HepG2 (cell line): ENCODE measurements around the gene SLC4A7. TPM values are rescaled to one million over a fixed set of nuclear protein-coding genes. Genes with fewer than 3 reads are reported as not detected.
A peak's percentile ranks its signal among the peaks of the same experiment; 100 is the strongest.

Source experiments
- ATAC-seq: fragments of 200-7000 bp; cut with Tn5 transposase; 3 replicates; pipeline ENCODE4 v1.9.1; 2020; ENCODE audit warnings: mild to moderate bottlenecking, moderate library complexity
- BruUV-seq: library from RNA; stranded (reverse); fragments of 400-500 nt; replicated peaks from 2 replicates; lab custom pipeline; 2021; lab: Mats Ljungman, UMichigan
- CTCF ChIA-PET: fragments of 300-600 bp; formaldehyde crosslinking; extraction: SDS; loops from one replicate; lab custom pipeline; 2021; ENCODE audit warnings: low total read pairs, inconsistent platforms, low intra/inter-chr PET ratio; lab: Yijun Ruan, JAX
- POLR2A ChIA-PET: fragments of 350-600 bp; sonication (Branson Sonifier 250); formaldehyde crosslinking; loops from one replicate; lab custom pipeline; 2020; ENCODE audit warnings: antibody characterized with exemption, inconsistent platforms; lab: Yijun Ruan, JAX
- DNase-seq: peaks from one replicate; pipeline ENCODE4 v3.0.0-alpha.2; 2015; ENCODE audit warnings: low spot score
- FAIRE-seq: peaks from 3 replicates; lab custom pipeline; 2011; peaks lifted over from hg19 to GRCh38; lab: Jason Lieb, UNC
- H2AFZ ChIP-seq: one replicate; pipeline ENCODE4 v1.6.1; 2011; ENCODE audit warnings: low read length, inconsistent platforms
- H3K27ac ChIP-seq: fragments of 300-600 bp; 3 replicates; pipeline ENCODE4 v1.8.0; 2011; ENCODE audit warnings: mixed run types, mild to moderate bottlenecking, mixed read lengths, low read length, inconsistent platforms; ENCODE audit not compliant: insufficient read depth; ENCODE audit errors: extremely low read length
- H3K27me3 ChIP-seq, 2 experiments: fragments of 200-600 bp in 1 of 2; 2 replicates in 1 of 2; 3 replicates in 1 of 2; pipeline versions ENCODE4 v1.6.0 to v1.8.0; 2011; ENCODE audit warnings: low read length in 2 of 2, mild to moderate bottlenecking in 2 of 2, moderate library complexity in 2 of 2, inconsistent platforms in 1 of 2; ENCODE audit not compliant: insufficient read depth in 2 of 2, control insufficient read depth in 1 of 2
- H3K36me3 ChIP-seq, 2 experiments: fragments of 200-600 bp in 1 of 2; replicated peaks in 1 of 2; 2 replicates in 1 of 2; 3 replicates in 1 of 2; pipeline versions ENCODE4 v1.5.1 to v1.8.0; 2011; ENCODE audit warnings: low read length in 2 of 2, inconsistent platforms in 1 of 2; ENCODE audit not compliant: insufficient read depth in 2 of 2, control insufficient read depth in 1 of 2
- H3K4me1 ChIP-seq: 2 replicates; pipeline ENCODE4 v1.5.1; 2012; ENCODE audit warnings: low read length, inconsistent platforms; ENCODE audit not compliant: insufficient read depth
- H3K4me2 ChIP-seq: 2 replicates; pipeline ENCODE4 v1.6.0; 2011; ENCODE audit warnings: low read depth, low read length, inconsistent platforms
- H3K4me3 ChIP-seq, 3 experiments: fragments of 200-600 bp in 1 of 3; sonication (generic), shearing (Covaris generic) in 1 of 3; replicated peaks in 1 of 3; 2 replicates each; pipeline ENCODE4 v1.5.1; 2011 to 2016; ENCODE audit warnings: low read length in 3 of 3, inconsistent platforms in 2 of 3, low read depth in 2 of 3, mild to moderate bottlenecking in 2 of 3, control low read depth in 1 of 3, mixed read lengths in 1 of 3; ENCODE audit not compliant: insufficient read depth in 1 of 3
- H3K79me2 ChIP-seq: one replicate; pipeline ENCODE4 v1.6.1; 2011; ENCODE audit warnings: low read length, inconsistent platforms; ENCODE audit not compliant: insufficient read depth
- H3K9ac ChIP-seq: 2 replicates; pipeline ENCODE4 v1.6.0; 2011; ENCODE audit warnings: mild to moderate bottlenecking, low read depth, low read length, inconsistent platforms; ENCODE audit not compliant: insufficient read depth
- H3K9me3 ChIP-seq: 2 replicates; pipeline ENCODE4 v1.5.1; 2012; ENCODE audit warnings: mild to moderate bottlenecking, low read length
- H4K20me1 ChIP-seq: 2 replicates; pipeline ENCODE4 v1.6.0; 2011; ENCODE audit warnings: inconsistent platforms, mild to moderate bottlenecking, low read length, moderate library complexity; ENCODE audit not compliant: insufficient read depth
- CREM ChIP-seq, 2 experiments: sonication (generic) in 1 of 2; formaldehyde crosslinking in 1 of 2; IDR thresholded peaks; 2 replicates each; pipeline versions ENCODE4 v1.4.0 to v1.6.1; 2016 to 2020; ENCODE audit warnings: antibody characterized with exemption in 1 of 2, mild to moderate bottlenecking in 1 of 2, missing genetic modification reagents in 1 of 2
- SP1 ChIP-seq, 2 experiments: fragments of 450-650 bp in 1 of 2; sonication (generic) in 1 of 2; formaldehyde crosslinking in 1 of 2; IDR thresholded peaks; 2 replicates each; pipeline versions ENCODE4 v1.4.0 to v1.6.1; 2016 to 2020; ENCODE audit warnings: missing genetic modification reagents in 1 of 2
- TCF7L2 ChIP-seq: IDR thresholded peaks from 2 replicates; pipeline ENCODE4 v1.6.1; 2011; ENCODE audit warnings: mild to moderate bottlenecking, low read depth, low read length, moderate library complexity
- ZNF256 ChIP-seq: sonication (generic); formaldehyde crosslinking; conservative IDR thresholded peaks from 2 replicates; pipeline ENCODE4 v1.4.0; 2020; ENCODE audit warnings: missing genetic modification reagents
- ZSCAN12 ChIP-seq: sonication (generic); formaldehyde crosslinking; IDR thresholded peaks from 2 replicates; pipeline ENCODE4 v1.9.0; 2021; ENCODE audit warnings: mild to moderate bottlenecking, missing genetic modification reagents
- ZSCAN21 ChIP-seq: sonication (generic); formaldehyde crosslinking; IDR thresholded peaks from 2 replicates; pipeline ENCODE4 v1.8.0; 2022; ENCODE audit warnings: mild to moderate bottlenecking, missing genetic modification reagents, moderate library complexity, borderline replicate concordance
- WGBS: methylation state at CpG from one replicate; pipeline ENCODE4 v1.1.6; 2017; ENCODE audit warnings: low lambda C conversion rate; 5-methylcytosine and 5-hydroxymethylcytosine counted together
- in situ Hi-C: cut with HindIII; loops from 2 replicates; pipeline ENCODE4 v1.10.0; 2017; ENCODE audit warnings: low pct_unique_long_range_greater_than_20kb; ENCODE audit not compliant: extremely low pct_ligation_motif_present
- intact Hi-C: fragments of 100-400 bp; cut with micrococcal nuclease; formaldehyde crosslinking; loops from one replicate; pipeline ENCODE4 v1.10.0; 2022; ENCODE audit not compliant: unreplicated experiment
- polyA plus RNA-seq, 8 experiments: library from polyadenylated mRNA; depleted of rRNA in 3 of 8; stranded (reverse) in 7 of 8; unstranded in 1 of 8; fragments of >200 nt; fragmentation: Illumina TruSeq in 4 of 8; extraction: Trizol in 4 of 8; gene quantifications; 2 replicates each; pipeline versions ENCODE4 v1.2.1 to v1.2.3, GENCODE V29; 2011 to 2016; ENCODE audit warnings: low read depth in 4 of 8, missing spikeins in 1 of 8, mixed read lengths in 1 of 8; ENCODE audit not compliant: insufficient read depth in 1 of 8
- total RNA-seq, 5 experiments: library from RNA; depleted of rRNA; stranded (reverse); fragments of >200 nt; fragmentation: Illumina TruSeq; extraction: Trizol; gene quantifications; 2 replicates each; pipeline ENCODE4 v1.2.3, GENCODE V29; 2016; ENCODE audit warnings: low read depth in 1 of 5
- TF ChIP-seq, protein P1 (sequence below): sonication (generic); formaldehyde crosslinking; IDR thresholded peaks from 2 replicates; pipeline ENCODE4 v1.8.1; 2023; ENCODE audit warnings: mild to moderate bottlenecking, missing genetic modification reagents, borderline replicate concordance
- TF ChIP-seq, protein P2 (sequence below): sonication (generic); formaldehyde crosslinking; IDR thresholded peaks from 2 replicates; pipeline ENCODE4 v1.8.1; 2022; ENCODE audit warnings: mild to moderate bottlenecking, missing genetic modification reagents
- TF ChIP-seq, protein P3 (sequence below): sonication (generic); formaldehyde crosslinking; conservative IDR thresholded peaks from 2 replicates; pipeline ENCODE4 v1.5.0; 2020; ENCODE audit warnings: missing genetic modification reagents
- TF ChIP-seq, protein P4 (sequence below): sonication (generic); formaldehyde crosslinking; IDR thresholded peaks from 2 replicates; pipeline ENCODE4 v1.5.0; 2020; ENCODE audit warnings: missing genetic modification reagents
- TF ChIP-seq, protein P5 (sequence below): sonication (generic); formaldehyde crosslinking; IDR thresholded peaks from 2 replicates; pipeline ENCODE4 v1.5.0; 2020; ENCODE audit warnings: mild to moderate bottlenecking, missing genetic modification reagents
- TF ChIP-seq, protein P6 (sequence below): sonication (generic); formaldehyde crosslinking; IDR thresholded peaks from 2 replicates; pipeline ENCODE4 v1.8.1; 2023; ENCODE audit warnings: missing genetic modification reagents, mild to moderate bottlenecking, borderline replicate concordance

Gene SLC4A7
- total and polyA plus RNA-seq, 2 of the 13 experiments (the other 11 are each of a cell fraction or from before 2014, with no cell fraction given) = 16.4 to 43.8 TPM

DNA sequence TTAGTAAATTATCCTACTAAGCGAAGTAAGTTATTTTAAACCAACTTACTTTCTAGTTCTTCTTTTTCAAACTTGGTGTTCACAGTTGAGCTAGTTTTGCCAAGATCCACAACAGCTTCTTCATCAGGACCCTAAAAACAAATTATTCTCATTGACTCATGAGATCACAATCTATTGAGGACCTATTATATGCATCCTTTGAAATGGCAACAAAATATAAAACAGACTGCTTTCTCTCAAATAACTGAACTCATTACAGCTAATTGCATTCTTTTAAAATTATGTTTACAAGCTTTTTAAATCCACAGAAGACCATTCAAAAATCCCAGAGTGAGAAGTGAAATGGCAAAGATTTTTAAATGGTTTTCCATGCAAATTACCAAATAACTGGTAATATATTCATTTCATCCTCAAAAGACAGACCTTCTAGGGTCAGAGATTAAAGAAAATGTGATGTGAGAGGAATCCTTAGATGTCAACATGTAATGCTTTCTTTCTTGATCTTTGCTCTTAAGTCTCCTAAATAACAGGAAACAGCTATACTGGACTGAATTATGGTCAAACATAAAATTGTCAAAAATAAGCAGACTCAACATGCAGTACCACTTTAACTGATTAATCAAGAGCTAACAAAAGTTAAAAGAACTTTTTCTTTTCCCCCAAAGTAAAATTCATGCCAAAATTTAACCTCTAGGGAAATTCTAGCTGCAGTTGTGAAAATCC lies 31.7 kb downstream of the SLC4A7 start:
- Histone ChIP-seq H3K4me1 (peaks cover 73% of the 10 kb centered on the region), H3K4me2 (no peak overlapping the region; the same call in 1 of the 2 replicates), H3K9me3 (no peaks in the 10 kb centered on the region), H3K79me2 (peaks cover 45% of the 10 kb centered on the region), H3K27ac (peak overlapping the region; percentile 45), H3K9ac (no peak overlapping the region), H3K4me3 (no peak overlapping the region; a peak in 1 of 6 replicates), H3K36me3 (peaks cover 0 to 4% of the 10 kb centered on the region in 2 experiments; a peak in 1 of 5 replicates), H3K27me3 (no peaks in the 10 kb centered on the region), H4K20me1 (0 out of 2 replicates have a peak, but pooled peaks cover 3% of the 10 kb centered on the region), H2AFZ (no peak overlapping the region)
- intact Hi-C loops = no loop called here
- WGBS = 100% methylated on average over 1 of the region's 1 CpG
- ATAC-seq = no peak
- DNase-seq = peak; percentile 2
- peak; percentile 40 for FAIRE-seq
- CTCF ChIA-PET = no interaction called here
- in situ Hi-C loops = loop anchor here (25.0 kb wide), 1 partner anchor 315 kb away; no protein-coding TSS in a partner anchor
- POLR2A ChIA-PET = no interaction called here
- BruUV-seq = no TSS peak
- TF ChIP-seq, protein P1, sequence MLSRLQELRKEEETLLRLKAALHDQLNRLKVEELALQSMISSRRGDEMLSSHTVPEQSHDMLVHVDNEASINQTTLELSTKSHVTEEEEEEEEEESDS (CRISPR knock-in tag) = no peak
- TF ChIP-seq, protein P2, sequence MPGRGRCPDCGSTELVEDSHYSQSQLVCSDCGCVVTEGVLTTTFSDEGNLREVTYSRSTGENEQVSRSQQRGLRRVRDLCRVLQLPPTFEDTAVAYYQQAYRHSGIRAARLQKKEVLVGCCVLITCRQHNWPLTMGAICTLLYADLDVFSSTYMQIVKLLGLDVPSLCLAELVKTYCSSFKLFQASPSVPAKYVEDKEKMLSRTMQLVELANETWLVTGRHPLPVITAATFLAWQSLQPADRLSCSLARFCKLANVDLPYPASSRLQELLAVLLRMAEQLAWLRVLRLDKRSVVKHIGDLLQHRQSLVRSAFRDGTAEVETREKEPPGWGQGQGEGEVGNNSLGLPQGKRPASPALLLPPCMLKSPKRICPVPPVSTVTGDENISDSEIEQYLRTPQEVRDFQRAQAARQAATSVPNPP (CRISPR knock-in tag) = no peak
- TF ChIP-seq, protein P3, sequence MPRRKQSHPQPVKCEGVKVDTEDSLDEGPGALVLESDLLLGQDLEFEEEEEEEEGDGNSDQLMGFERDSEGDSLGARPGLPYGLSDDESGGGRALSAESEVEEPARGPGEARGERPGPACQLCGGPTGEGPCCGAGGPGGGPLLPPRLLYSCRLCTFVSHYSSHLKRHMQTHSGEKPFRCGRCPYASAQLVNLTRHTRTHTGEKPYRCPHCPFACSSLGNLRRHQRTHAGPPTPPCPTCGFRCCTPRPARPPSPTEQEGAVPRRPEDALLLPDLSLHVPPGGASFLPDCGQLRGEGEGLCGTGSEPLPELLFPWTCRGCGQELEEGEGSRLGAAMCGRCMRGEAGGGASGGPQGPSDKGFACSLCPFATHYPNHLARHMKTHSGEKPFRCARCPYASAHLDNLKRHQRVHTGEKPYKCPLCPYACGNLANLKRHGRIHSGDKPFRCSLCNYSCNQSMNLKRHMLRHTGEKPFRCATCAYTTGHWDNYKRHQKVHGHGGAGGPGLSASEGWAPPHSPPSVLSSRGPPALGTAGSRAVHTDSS (CRISPR knock-in tag) = no peak
- TF ChIP-seq, protein P4, sequence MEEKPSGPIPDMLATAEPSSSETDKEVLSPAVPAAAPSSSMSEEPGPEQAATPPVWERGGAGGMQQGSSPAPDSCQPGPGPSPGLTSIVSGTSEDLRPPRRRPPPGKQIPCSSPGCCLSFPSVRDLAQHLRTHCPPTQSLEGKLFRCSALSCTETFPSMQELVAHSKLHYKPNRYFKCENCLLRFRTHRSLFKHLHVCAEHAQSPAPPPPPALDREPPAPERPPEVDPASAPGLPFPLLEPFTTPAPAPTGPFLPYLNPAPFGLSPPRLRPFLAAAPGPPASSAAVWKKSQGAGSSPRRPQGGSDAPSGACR (CRISPR knock-in tag) = no peak
- TF ChIP-seq ZSCAN21 (CRISPR knock-in tag) (no peak), ZNF256 (CRISPR knock-in tag) (no peak), CREM (IDR thresholded peaks at IDR 0.05) (0 out of 2 replicates have a peak, but pooled peaks have one; percentile 15), CREM (CRISPR knock-in tag; IDR thresholded peaks at IDR 0.05) (no peak), TCF7L2 (no peak), ZSCAN12 (CRISPR knock-in tag) (no peak), SP1 (IDR thresholded peaks at IDR 0.05) (no peak), SP1 (CRISPR knock-in tag; IDR thresholded peaks at IDR 0.05) (no peak)
- TF ChIP-seq, protein P5, sequence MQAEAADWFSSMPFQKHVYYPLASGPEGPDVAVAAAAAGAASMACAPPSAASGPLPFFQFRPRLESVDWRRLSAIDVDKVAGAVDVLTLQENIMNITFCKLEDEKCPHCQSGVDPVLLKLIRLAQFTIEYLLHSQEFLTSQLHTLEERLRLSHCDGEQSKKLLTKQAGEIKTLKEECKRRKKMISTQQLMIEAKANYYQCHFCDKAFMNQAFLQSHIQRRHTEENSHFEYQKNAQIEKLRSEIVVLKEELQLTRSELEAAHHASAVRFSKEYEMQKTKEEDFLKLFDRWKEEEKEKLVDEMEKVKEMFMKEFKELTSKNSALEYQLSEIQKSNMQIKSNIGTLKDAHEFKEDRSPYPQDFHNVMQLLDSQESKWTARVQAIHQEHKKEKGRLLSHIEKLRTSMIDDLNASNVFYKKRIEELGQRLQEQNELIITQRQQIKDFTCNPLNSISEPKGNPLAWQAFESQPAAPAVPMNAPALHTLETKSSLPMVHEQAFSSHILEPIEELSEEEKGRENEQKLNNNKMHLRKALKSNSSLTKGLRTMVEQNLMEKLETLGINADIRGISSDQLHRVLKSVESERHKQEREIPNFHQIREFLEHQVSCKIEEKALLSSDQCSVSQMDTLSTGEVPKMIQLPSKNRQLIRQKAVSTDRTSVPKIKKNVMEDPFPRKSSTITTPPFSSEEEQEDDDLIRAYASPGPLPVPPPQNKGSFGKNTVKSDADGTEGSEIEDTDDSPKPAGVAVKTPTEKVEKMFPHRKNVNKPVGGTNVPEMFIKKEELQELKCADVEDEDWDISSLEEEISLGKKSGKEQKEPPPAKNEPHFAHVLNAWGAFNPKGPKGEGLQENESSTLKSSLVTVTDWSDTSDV = no peak
- TF ChIP-seq, protein P6, sequence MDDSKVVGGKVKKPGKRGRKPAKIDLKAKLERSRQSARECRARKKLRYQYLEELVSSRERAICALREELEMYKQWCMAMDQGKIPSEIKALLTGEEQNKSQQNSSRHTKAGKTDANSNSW = no peak
